Testis (tissue), 3 donors: ENCODE data around the gene HIRA. TPM values are rescaled to one million over a fixed set of nuclear protein-coding genes. Genes with fewer than 3 reads are reported as not detected.

Source experiments
- DNase-seq: peaks from one replicate; pipeline ENCODE4 v3.0.0-alpha.2; 2019
- H3K27ac ChIP-seq, 2 donors: fragments of 200-600 bp; sonication (generic); one replicate each; pipeline ENCODE4 v1.5.1; 2019
- H3K27me3 ChIP-seq: fragments of 200-600 bp; sonication (generic); one replicate; pipeline ENCODE4 v1.5.1; 2019
- H3K36me3 ChIP-seq: fragments of 200-600 bp; sonication (generic); one replicate; pipeline ENCODE4 v1.5.1; 2017; ENCODE audit warnings: low read depth; ENCODE audit errors: missing control alignments
- H3K4me1 ChIP-seq: fragments of 200-600 bp; sonication (generic); one replicate; pipeline ENCODE4 v1.5.1; 2019
- H3K4me3 ChIP-seq, 2 donors: fragments of 200-600 bp; sonication (generic); one replicate each; pipeline ENCODE4 v1.5.1; 2017 to 2019
- H3K9me3 ChIP-seq: fragments of 200-600 bp; sonication (generic); one replicate; pipeline ENCODE4 v1.5.1; 2017
- POLR2A ChIP-seq: fragments of 450-650 bp; IDR thresholded peaks from one replicate; pipeline ENCODE4 v1.6.1; 2017; ENCODE audit warnings: antibody characterized with exemption, mild to moderate bottlenecking, moderate library complexity
- WGBS, 2 donors: methylation state at CpG; one replicate each; pipeline ENCODE4 v1.1.5; 2018; 5-methylcytosine and 5-hydroxymethylcytosine counted together
- intact Hi-C: fragments of 100-400 bp; cut with DNase I; formaldehyde crosslinking; loops from one replicate; pipeline ENCODE4 v1.15.1; 2023; ENCODE audit warnings: low total_unique reads
- polyA plus RNA-seq: library from polyadenylated mRNA; stranded (reverse); fragments of 350-450 nt; fragmentation: Illumina TruSeq; extraction: RNeasy Lipid Tissue Mini Kit (QIAGEN cat#74804); gene quantifications from one replicate; pipeline ENCODE4 v1.2.3, GENCODE V29; 2014; ENCODE audit warnings: low read depth, low replicate concordance; ENCODE audit not compliant: insufficient read depth
- total RNA-seq, 2 donors: library from RNA; depleted of rRNA; stranded (reverse); fragments of >200 nt; gene quantifications; one replicate each; pipeline ENCODE4 v1.2.3, GENCODE V29; 2016
- TF ChIP-seq, protein P1 (sequence below), 3 experiments: fragments of 450-650 bp in 2 of 3; fragments of 200-600 bp in 1 of 3; sonication (generic) in 1 of 3; IDR thresholded peaks; one replicate each; pipeline ENCODE4 v1.5.1; 2016 to 2019; ENCODE audit warnings: antibody characterized with exemption in 3 of 3, mild to moderate bottlenecking in 2 of 3, moderate library complexity in 1 of 3

Gene HIRA
- total and polyA plus RNA-seq, 3 donors from 2014 or later = 17.7 to 25.7 (median 21.8) TPM

GRCh38 chr22:19386248-19386647, 45.3 kb downstream of the HIRA start:
- Histone ChIP-seq H3K4me3 (no peak overlapping the region), H3K27ac (no peak overlapping the region), H3K36me3 (no peaks in the 10 kb centered on the region), H3K9me3 (no peaks in the 10 kb centered on the region), H3K27me3 (no peaks in the 10 kb centered on the region), H3K4me1 (no peaks in the 10 kb centered on the region)
- WGBS, 2 donors = 88 to 100% methylated on average over 2 of the region's 2 CpGs
- intact Hi-C loops = no loop called here
- no peak for DNase-seq
- TF ChIP-seq POLR2A = no peak
- TF ChIP-seq, protein P1, sequence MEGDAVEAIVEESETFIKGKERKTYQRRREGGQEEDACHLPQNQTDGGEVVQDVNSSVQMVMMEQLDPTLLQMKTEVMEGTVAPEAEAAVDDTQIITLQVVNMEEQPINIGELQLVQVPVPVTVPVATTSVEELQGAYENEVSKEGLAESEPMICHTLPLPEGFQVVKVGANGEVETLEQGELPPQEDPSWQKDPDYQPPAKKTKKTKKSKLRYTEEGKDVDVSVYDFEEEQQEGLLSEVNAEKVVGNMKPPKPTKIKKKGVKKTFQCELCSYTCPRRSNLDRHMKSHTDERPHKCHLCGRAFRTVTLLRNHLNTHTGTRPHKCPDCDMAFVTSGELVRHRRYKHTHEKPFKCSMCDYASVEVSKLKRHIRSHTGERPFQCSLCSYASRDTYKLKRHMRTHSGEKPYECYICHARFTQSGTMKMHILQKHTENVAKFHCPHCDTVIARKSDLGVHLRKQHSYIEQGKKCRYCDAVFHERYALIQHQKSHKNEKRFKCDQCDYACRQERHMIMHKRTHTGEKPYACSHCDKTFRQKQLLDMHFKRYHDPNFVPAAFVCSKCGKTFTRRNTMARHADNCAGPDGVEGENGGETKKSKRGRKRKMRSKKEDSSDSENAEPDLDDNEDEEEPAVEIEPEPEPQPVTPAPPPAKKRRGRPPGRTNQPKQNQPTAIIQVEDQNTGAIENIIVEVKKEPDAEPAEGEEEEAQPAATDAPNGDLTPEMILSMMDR (IDR thresholded peaks at IDR 0.05) = no peak

DNA sequence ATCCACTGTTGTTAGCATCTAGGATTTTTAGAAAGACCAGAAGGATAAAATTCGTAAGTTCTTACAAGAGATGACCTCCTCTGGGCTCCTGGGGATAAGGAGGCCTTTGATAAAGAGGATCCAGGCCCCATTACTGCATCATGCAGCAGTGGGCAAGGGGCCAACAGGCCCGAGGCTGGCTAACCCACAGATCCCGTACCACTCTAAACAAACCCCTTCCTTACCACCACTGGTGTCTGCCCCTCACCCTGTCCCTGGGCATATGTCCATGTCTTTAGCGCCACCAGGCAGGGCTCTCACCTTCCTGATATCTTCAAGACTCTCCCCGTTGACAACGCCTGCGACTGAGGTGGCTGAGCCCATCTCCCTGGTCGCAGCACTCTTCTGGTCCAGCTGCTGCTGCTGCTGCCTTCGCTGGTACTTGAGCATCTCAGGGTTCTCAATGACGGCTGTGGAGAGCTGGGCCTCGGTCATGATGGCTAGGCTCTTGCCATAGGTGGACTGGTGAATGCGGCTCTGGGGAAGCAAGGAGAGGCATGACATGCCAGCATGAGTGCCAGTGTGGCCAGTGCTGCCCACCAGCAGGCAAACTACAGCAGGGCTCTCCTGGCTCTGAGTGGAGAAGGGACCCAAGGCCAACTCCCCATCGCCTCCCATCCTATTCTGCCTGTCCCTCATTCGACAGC, 46.2 kb downstream of the HIRA start:
- H3K36me3 ChIP-seq = no peaks in the 10 kb centered on the region
- no peaks in the 10 kb centered on the region for H3K9me3 ChIP-seq
- no peak overlapping the region for H3K4me3 ChIP-seq
- no peaks in the 10 kb centered on the region for H3K4me1 ChIP-seq
- no peaks in the 10 kb centered on the region for H3K27me3 ChIP-seq
- DNase-seq = no peak
- intact Hi-C loops = no loop called here
- WGBS, 2 donors = 87 to 94% methylated on average over 13 to 14 of the region's 14 CpGs
- TF ChIP-seq, protein P1 (IDR thresholded peaks at IDR 0.05) = no peak
- no peak for TF ChIP-seq POLR2A
- H3K27ac ChIP-seq = no peak overlapping the region

DNA sequence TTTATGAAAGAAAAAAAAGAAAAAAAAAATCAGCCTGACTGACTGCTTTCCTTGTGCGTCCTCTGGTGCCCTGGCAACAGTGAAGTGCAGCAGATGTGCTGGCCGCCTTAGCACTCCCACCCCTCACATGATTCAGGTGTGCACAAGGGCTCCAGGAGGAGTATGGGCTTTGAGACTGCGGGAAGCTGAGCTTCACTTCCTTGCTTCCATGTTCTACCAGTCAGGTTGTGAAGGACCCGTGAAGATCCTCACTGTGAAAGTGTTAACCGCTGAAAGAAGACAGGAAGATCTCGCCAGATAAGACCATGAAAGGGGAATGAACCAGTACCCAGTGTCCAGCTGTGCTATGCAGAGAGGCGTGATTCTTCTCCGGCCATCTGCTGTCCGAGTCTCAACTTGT, 48.2 kb downstream of the HIRA start:
- Histone ChIP-seq H3K27ac (no peak overlapping the region), H3K4me3 (no peak overlapping the region), H3K36me3 (no peaks in the 10 kb centered on the region), H3K9me3 (no peaks in the 10 kb centered on the region), H3K27me3 (no peaks in the 10 kb centered on the region), H3K4me1 (no peaks in the 10 kb centered on the region)
- TF ChIP-seq, protein P1 (IDR thresholded peaks at IDR 0.05) = no peak
- TF ChIP-seq POLR2A = no peak
- 80 to 87% methylated on average over 9 of the region's 9 CpGs for WGBS, 2 donors
- intact Hi-C loops = no loop called here
- peak; percentile 6 for DNase-seq

DNA sequence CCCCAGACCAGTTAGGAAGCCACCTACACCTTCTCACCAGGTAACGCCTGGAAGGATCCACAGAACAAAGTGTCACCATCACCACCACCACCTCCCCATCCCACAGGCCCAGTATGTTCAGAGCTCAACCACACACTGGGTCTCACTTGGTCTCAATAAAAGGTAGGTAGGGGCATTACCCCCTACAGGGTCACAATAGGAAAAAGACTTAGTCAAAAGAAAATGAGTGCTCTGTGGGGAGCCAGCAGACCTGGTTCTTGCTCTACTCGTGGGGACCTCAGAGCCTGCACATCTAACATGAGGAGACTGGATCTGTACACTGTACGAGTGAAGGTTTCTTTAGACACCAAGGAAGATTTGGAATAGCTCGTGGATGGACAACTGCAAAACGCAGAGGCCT, 49.3 kb downstream of the HIRA start:
- intact Hi-C loops = no loop called here
- DNase-seq = peak; percentile 1
- no peaks in the 10 kb centered on the region for H3K36me3 ChIP-seq
- WGBS, 2 donors = 93 to 94% methylated on average over 5 of the region's 5 CpGs
- TF ChIP-seq, protein P1 (IDR thresholded peaks at IDR 0.05) = no peak
- TF ChIP-seq POLR2A = no peak
- H3K27ac ChIP-seq = no peak overlapping the region
- H3K4me3 ChIP-seq = no peak overlapping the region
- no peaks in the 10 kb centered on the region for H3K27me3 ChIP-seq
- H3K9me3 ChIP-seq = no peaks in the 10 kb centered on the region
- no peaks in the 10 kb centered on the region for H3K4me1 ChIP-seq

GRCh38 chr22:19378344-19378674, 53.2 kb downstream of the HIRA start:
- no peaks in the 10 kb centered on the region for H3K9me3 ChIP-seq
- H3K36me3 ChIP-seq = no peaks in the 10 kb centered on the region
- no peaks in the 10 kb centered on the region for H3K4me1 ChIP-seq
- no peak for TF ChIP-seq POLR2A
- intact Hi-C loops = no loop called here
- DNase-seq = no peak
- H3K27me3 ChIP-seq = no peaks in the 10 kb centered on the region
- no peak overlapping the region for H3K27ac ChIP-seq
- no peak overlapping the region for H3K4me3 ChIP-seq
